Neural progenitor cell (in vitro differentiated cells): ENCODE data around the gene FBXW4.

Source experiments
- CTCF ChIP-seq: fragments of 200-600 bp; sonication (generic); IDR thresholded peaks from 2 replicates; pipeline ENCODE4 v1.5.1; 2017; ENCODE audit warnings: antibody characterized with exemption, mild to moderate bottlenecking
- EZH2 ChIP-seq: fragments of 200-600 bp; sonication (generic); IDR thresholded peaks from 2 replicates; pipeline ENCODE4 v1.6.1; 2017; ENCODE audit warnings: antibody characterized with exemption, mild to moderate bottlenecking, moderate library complexity

- TF ChIP-seq CTCF = no peak
- TF ChIP-seq EZH2 = no peak
Observed at GRCh38 chr10:101683276-101683675, 11.7 kb downstream of the FBXW4 start.
